B cell (primary cell): ENCODE measurements around the gene COX14. TPM values are rescaled to one million over a fixed set of nuclear protein-coding genes. Genes with fewer than 3 reads are reported as not detected.

Experiments
- ATAC-seq: fragments of 200-7000 bp; cut with Tn5 transposase; one replicate; pipeline ENCODE4 v1.10.0; 2021; ENCODE audit warnings: low read depth, mild to moderate bottlenecking, moderate number of reproducible peaks, moderate library complexity
- CTCF ChIA-PET: fragments of 350-600 bp; sonication (Branson Sonifier 250); formaldehyde crosslinking; loops from one replicate; lab custom pipeline; 2021; ENCODE audit warnings: antibody characterized with exemption, inconsistent platforms; lab: Charles Lee
- POLR2A ChIA-PET: fragments of 350-600 bp; sonication (Branson Sonifier 250); formaldehyde crosslinking; loops from one replicate; lab custom pipeline; 2021; ENCODE audit warnings: antibody characterized with exemption; lab: Charles Lee
- DNase-seq: peaks from one replicate; pipeline ENCODE4 v3.0.0; 2013
- H2AFZ ChIP-seq: 2 replicates; pipeline ENCODE4 v1.6.1; 2012; ENCODE audit warnings: mild to moderate bottlenecking, low read depth, low read length; ENCODE audit not compliant: insufficient read depth, poor library complexity, severe bottlenecking
- H3K27ac ChIP-seq, 2 donors: 1 replicate in 1 of 2; 2 replicates in 1 of 2; pipeline ENCODE4 v1.5.1; 2012 to 2013; ENCODE audit warnings: low read length in 2 of 2, mild to moderate bottlenecking in 2 of 2, moderate library complexity in 1 of 2
- H3K27me3 ChIP-seq, 4 experiments: fragments of 200-600 bp in 1 of 4; sonication (generic) in 1 of 4; replicated peaks in 1 of 4; 1 replicate in 2 of 4; 2 replicates in 2 of 4; pipeline versions ENCODE4 v1.6.1 to v1.7.0; 2013 to 2016; ENCODE audit warnings: low read length in 3 of 4, mild to moderate bottlenecking in 2 of 4, mixed read lengths in 1 of 4, moderate library complexity in 1 of 4; ENCODE audit not compliant: insufficient read depth in 4 of 4, control insufficient read depth in 3 of 4; ENCODE audit errors: control extremely low read depth in 1 of 4
- H3K36me3 ChIP-seq, 2 experiments: replicated peaks in 1 of 2; 1 replicate in 1 of 2; 2 replicates in 1 of 2; pipeline versions ENCODE4 v1.6.1 to v1.7.1; 2013; ENCODE audit warnings: low read length in 1 of 2; ENCODE audit not compliant: insufficient read depth in 2 of 2, control insufficient read depth in 1 of 2; ENCODE audit errors: control extremely low read depth in 1 of 2, extremely low read depth in 1 of 2
- H3K4me1 ChIP-seq, 2 donors: fragments of 200-600 bp in 1 of 2; sonication (generic) in 1 of 2; 1 replicate in 1 of 2; 2 replicates in 1 of 2; pipeline versions ENCODE4 v1.5.1 to v1.6.1; 2013 to 2017; ENCODE audit warnings: low read length in 2 of 2; ENCODE audit not compliant: control insufficient read depth in 2 of 2, insufficient read depth in 2 of 2
- H3K4me2 ChIP-seq: replicated peaks from 2 replicates; pipeline ENCODE3; 2012; ENCODE audit warnings: mild to moderate bottlenecking, low read depth, low read length; ENCODE audit not compliant: poor library complexity, severe bottlenecking
- H3K4me3 ChIP-seq, 5 experiments: fragments of 200-600 bp in 1 of 5; sonication (generic) in 1 of 5; 1 replicate in 3 of 5; 2 replicates in 2 of 5; pipeline versions ENCODE4 v1.5.1 to v1.7.0; 2011 to 2016; ENCODE audit warnings: low read length in 4 of 5, mild to moderate bottlenecking in 4 of 5, low read depth in 2 of 5, control low read depth in 1 of 5, moderate library complexity in 1 of 5; ENCODE audit not compliant: insufficient read depth in 1 of 5; ENCODE audit errors: control extremely low read depth in 1 of 5, extremely low read depth in 1 of 5
- H3K79me2 ChIP-seq: fragments of 200-600 bp; sonication (generic); one replicate; pipeline ENCODE4 v1.6.0; 2016; ENCODE audit warnings: low read length; ENCODE audit not compliant: control insufficient read depth, insufficient read depth
- H3K9ac ChIP-seq: fragments of 200-600 bp; sonication (generic); 2 replicates; pipeline ENCODE4 v1.6.1; 2017; ENCODE audit warnings: mild to moderate bottlenecking, low read length, moderate library complexity
- H3K9me3 ChIP-seq, 3 donors: one replicate each; pipeline versions ENCODE4 v1.6.1 to v1.7.1; 2013; ENCODE audit warnings: low read length in 2 of 3; ENCODE audit not compliant: control insufficient read depth in 2 of 3, insufficient read depth in 1 of 3; ENCODE audit errors: control extremely low read depth in 1 of 3
- H4K20me1 ChIP-seq: 2 replicates; pipeline ENCODE4 v1.6.0; 2012; ENCODE audit warnings: mild to moderate bottlenecking, low read length; ENCODE audit not compliant: insufficient read depth, control insufficient read depth, poor library complexity, severe bottlenecking
- H3K27ac Mint-ChIP-seq: one replicate; pipeline ENCODE4 v1.8.0; 2021; ENCODE audit warnings: mixed read lengths
- H3K27me3 Mint-ChIP-seq: one replicate; pipeline ENCODE4 v1.8.0; 2021; ENCODE audit warnings: mixed read lengths
- H3K4me1 Mint-ChIP-seq: one replicate; pipeline ENCODE4 v1.8.0; 2021; ENCODE audit warnings: mixed read lengths
- H3K4me3 Mint-ChIP-seq: one replicate; pipeline ENCODE4 v1.8.0; 2021; ENCODE audit warnings: mixed read lengths
- H3K9me3 Mint-ChIP-seq: one replicate; pipeline ENCODE4 v1.8.0; 2022; ENCODE audit warnings: mixed read lengths; ENCODE audit not compliant: insufficient read depth
- EZH2 ChIP-seq: IDR thresholded peaks from 2 replicates; pipeline ENCODE4 v1.6.1; 2012; ENCODE audit warnings: borderline replicate concordance, low read depth, mild to moderate bottlenecking, moderate library complexity, low read length; ENCODE audit not compliant: insufficient read depth, poor library complexity, severe bottlenecking
- WGBS: methylation state at CpG from one replicate; pipeline ENCODE4 v1.1.5; 2013; ENCODE audit warnings: missing lambda C conversion rate; ENCODE audit not compliant: insufficient coverage; 5-methylcytosine and 5-hydroxymethylcytosine counted together
- intact Hi-C: fragments of 100-400 bp; cut with micrococcal nuclease; formaldehyde crosslinking; loops from one replicate; pipeline ENCODE4 v1.10.0; 2022
- polyA plus RNA-seq: library from polyadenylated mRNA; depleted of rRNA; stranded (reverse); fragments of >200 nt; gene quantifications from 2 replicates; pipeline ENCODE4 v1.2.3, GENCODE V29; 2012
- total RNA-seq, 2 donors: library from RNA; stranded (reverse); fragments of 120-200 nt in 1 of 2; gene quantifications; 1 replicate in 1 of 2; 2 replicates in 1 of 2; pipeline versions ENCODE4 v1.2.3 to v1.2.4, GENCODE V29; 2013 to 2022
- TF ChIP-seq, protein P1 (sequence below): fragments of 200-600 bp; IDR thresholded peaks from one replicate; pipeline ENCODE4 v1.8.0; 2022; ENCODE audit warnings: antibody characterized with exemption, mild to moderate bottlenecking

The COX14 gene
- total and polyA plus RNA-seq, 2 donors (not counting 1 experiment from before 2014, with no cell fraction given) = 31.8 to 60.4 TPM

DNA sequence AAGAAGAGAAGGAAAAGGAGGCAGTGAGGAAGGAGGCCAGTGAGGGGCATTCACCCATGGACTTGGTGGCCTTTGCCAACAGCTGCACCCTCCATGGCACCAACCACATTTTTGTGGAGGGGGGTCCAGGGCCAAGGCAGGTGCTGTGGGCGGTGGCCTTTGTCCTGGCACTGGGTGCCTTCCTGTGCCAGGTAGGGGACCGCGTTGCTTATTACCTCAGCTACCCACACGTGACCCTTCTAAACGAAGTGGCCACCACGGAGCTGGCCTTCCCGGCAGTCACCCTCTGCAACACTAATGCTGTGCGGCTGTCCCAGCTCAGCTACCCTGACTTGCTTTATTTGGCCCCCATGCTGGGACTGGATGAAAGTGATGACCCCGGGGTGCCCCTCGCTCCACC, 38.3 kb upstream of the COX14 start:
- ATAC-seq = no peak
- TF ChIP-seq, protein P1, sequence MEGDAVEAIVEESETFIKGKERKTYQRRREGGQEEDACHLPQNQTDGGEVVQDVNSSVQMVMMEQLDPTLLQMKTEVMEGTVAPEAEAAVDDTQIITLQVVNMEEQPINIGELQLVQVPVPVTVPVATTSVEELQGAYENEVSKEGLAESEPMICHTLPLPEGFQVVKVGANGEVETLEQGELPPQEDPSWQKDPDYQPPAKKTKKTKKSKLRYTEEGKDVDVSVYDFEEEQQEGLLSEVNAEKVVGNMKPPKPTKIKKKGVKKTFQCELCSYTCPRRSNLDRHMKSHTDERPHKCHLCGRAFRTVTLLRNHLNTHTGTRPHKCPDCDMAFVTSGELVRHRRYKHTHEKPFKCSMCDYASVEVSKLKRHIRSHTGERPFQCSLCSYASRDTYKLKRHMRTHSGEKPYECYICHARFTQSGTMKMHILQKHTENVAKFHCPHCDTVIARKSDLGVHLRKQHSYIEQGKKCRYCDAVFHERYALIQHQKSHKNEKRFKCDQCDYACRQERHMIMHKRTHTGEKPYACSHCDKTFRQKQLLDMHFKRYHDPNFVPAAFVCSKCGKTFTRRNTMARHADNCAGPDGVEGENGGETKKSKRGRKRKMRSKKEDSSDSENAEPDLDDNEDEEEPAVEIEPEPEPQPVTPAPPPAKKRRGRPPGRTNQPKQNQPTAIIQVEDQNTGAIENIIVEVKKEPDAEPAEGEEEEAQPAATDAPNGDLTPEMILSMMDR = no peak
- TF ChIP-seq EZH2 = no peak
- Histone ChIP-seq H3K4me3 (no peak overlapping the region), H3K27me3 (no peaks in the 10 kb centered on the region), H3K4me2 (no peak overlapping the region), H4K20me1 (no peaks in the 10 kb centered on the region), H3K9me3 (no peaks in the 10 kb centered on the region), H3K4me1 (peaks cover 0 to 12% of the 10 kb centered on the region in 2 donors), H3K36me3 (no peaks in the 10 kb centered on the region), H3K27ac (no peak overlapping the region), H2AFZ (no peak overlapping the region), H3K9ac (no peak overlapping the region), H3K79me2 (no peaks in the 10 kb centered on the region)
- ChIA-PET CTCF (interaction anchor here (0.8 to 15.9 kb wide), 10 partner anchors 9 to 240 kb away, joined by 3 to 343 read pairs (median 9); partner anchors contain the start of genes CERS5 and COX14), POLR2A (no interaction called here)
- Mint-ChIP-seq H3K27me3 (peaks cover 11% of the 10 kb centered on the region), H3K9me3 (no peaks in the 10 kb centered on the region), H3K4me3 (no peak overlapping the region), H3K4me1 (peaks cover 4% of the 10 kb centered on the region), H3K27ac (no peak overlapping the region)
- WGBS = 91% methylated on average over 10 of the region's 10 CpGs
- intact Hi-C loops = no loop called here
- no peak for DNase-seq

DNA sequence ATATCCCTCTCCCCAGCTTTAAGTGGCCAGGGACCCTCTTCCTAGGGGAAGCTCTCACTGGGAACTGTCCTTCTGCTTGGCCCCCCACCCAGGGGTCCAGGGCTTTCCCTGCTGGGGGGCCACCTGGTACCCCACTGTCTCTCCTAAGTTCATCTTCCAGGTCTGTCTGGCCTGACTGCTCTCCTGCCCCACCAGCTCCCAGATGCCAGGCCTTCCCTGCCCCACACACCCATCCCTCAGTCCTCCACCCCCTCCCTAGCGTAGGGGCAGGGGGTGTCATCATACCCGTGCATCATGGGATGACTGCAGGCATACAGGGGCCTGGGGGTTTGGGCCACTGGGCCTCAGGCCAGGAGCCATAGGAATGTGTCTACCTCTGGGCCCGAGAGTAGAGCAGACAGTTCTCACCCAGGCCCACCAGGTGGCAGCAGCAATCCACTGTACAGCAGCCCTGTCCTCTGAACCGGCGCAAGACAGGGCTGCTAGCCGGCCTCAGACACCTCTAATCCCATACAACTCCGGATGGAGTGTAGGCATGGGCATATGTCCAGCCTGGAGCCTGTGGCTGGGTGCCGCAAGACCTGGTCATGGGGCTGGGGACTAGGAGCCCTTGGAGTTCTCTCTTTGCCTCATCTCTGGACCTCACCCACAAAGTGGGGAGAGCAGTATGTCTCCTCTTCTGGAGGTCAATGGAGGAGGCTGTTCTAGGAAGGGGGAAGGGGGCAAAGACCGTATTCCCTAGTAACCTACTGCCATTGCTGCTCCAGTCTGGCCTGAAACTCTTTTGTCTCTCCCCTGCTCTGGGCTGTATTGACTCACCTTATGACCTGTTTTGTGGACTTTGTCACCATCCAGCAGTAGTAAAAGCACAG, 36.9 kb upstream of the COX14 start:
- Histone ChIP-seq H3K36me3 (no peaks in the 10 kb centered on the region), H3K9ac (no peak overlapping the region), H3K27ac (no peak overlapping the region), H3K4me1 (peaks cover 0 to 12% of the 10 kb centered on the region in 2 donors), H3K9me3 (no peaks in the 10 kb centered on the region), H3K27me3 (no peaks in the 10 kb centered on the region), H2AFZ (peak overlapping the region; percentile 62), H3K4me3 (no peak overlapping the region), H3K79me2 (no peaks in the 10 kb centered on the region), H3K4me2 (peak overlapping the region; percentile 43), H4K20me1 (no peaks in the 10 kb centered on the region)
- H3K9me3 Mint-ChIP-seq = no peaks in the 10 kb centered on the region
- no peak overlapping the region for H3K27ac Mint-ChIP-seq
- intact Hi-C loops = loop anchor here (1.0 kb wide), 3 partner anchors 10 to 208 kb away; partner anchors contain the start of genes LIMA1 and SMARCD1
- H3K4me3 Mint-ChIP-seq = no peak overlapping the region
- ATAC-seq (peak; percentile 97), DNase-seq (peak; percentile 87)
- peaks cover 4% of the 10 kb centered on the region for H3K4me1 Mint-ChIP-seq
- WGBS = 7% methylated on average over 7 of the region's 9 CpGs
- ChIA-PET CTCF (interaction anchor here (0.6 to 15.9 kb wide), 17 partner anchors 8 to 565 kb away, joined by 3 to 343 read pairs (median 6); partner anchors contain the start of genes CERS5, COX14, RACGAP1 and SMARCD1), POLR2A (interaction anchor here (0.7 kb wide), 2 partner anchors 9 to 102 kb away, joined by 4 read pairs; no protein-coding TSS in a partner anchor)
- TF ChIP-seq EZH2 = no peak
- TF ChIP-seq, protein P1 = peak; percentile 95
- peaks cover 11% of the 10 kb centered on the region for H3K27me3 Mint-ChIP-seq
